Activated T-cell treated with anti-CD3 and anti-CD28 coated beads, Interleukin-2, amount 50 U/mL, for 1 hour (primary cell): ENCODE measurements around the gene SMAD4.
"Not testable (repeated sequence)": the region's sequence is repeated elsewhere in the genome, so short reads cannot be mapped to it uniquely, and the experiment has no call there.

ENCODE experiments used
- DNase-seq: peaks from one replicate; pipeline ENCODE4 v3.0.0-alpha.2; 2020

The SMAD4 gene

GRCh38 chr18:51116996-51117395 lies 87.0 kb downstream of the SMAD4 start:
- DNase-seq, result not testable (repeated sequence)

- DNase-seq, result not testable (repeated sequence)
These were observed 89.5 kb downstream of the SMAD4 start for GRCh38 chr18:51119561-51119960.

GRCh38 chr18:51119976-51120375 lies 90.0 kb downstream of the SMAD4 start:
- not testable (repeated sequence) for DNase-seq

GRCh38 chr18:51120809-51121596 lies 91.0 kb downstream of the SMAD4 start:
- no peak for DNase-seq

- DNase-seq, result no peak
These were observed 91.5 kb downstream of the SMAD4 start for GRCh38 chr18:51121597-51121857.

GRCh38 chr18:51122266-51123045 lies 92.4 kb downstream of the SMAD4 start:
- no peak for DNase-seq

- DNase-seq, result no peak
These were observed 93.0 kb downstream of the SMAD4 start for GRCh38 chr18:51123046-51123395.

- no peak for DNase-seq
These were observed 93.5 kb downstream of the SMAD4 start for GRCh38 chr18:51123481-51123880.

GRCh38 chr18:51123936-51124486 lies 94.0 kb downstream of the SMAD4 start:
- DNase-seq, result no peak

- no peak for DNase-seq
These were observed 96.0 kb downstream of the SMAD4 start for GRCh38 chr18:51125976-51126375.

- DNase-seq, result no peak
These were observed 97.7 kb downstream of the SMAD4 start for GRCh38 chr18:51127664-51128063.

GRCh38 chr18:51128533-51128932 lies 98.5 kb downstream of the SMAD4 start:
- no peak for DNase-seq

- no peak for DNase-seq
These were observed 102.4 kb downstream of the SMAD4 start for GRCh38 chr18:51132256-51132935.

- DNase-seq, result no peak
These were observed 103.7 kb downstream of the SMAD4 start for GRCh38 chr18:51133580-51134160.
